HT-29 (cell line): Measurements from ENCODE around the gene SIGLEC9. TPM values are rescaled to one million over a fixed set of nuclear protein-coding genes. Genes with fewer than 3 reads are reported as not detected.
A peak's percentile ranks its signal among the peaks of the same experiment; 100 is the strongest.

Experiments
- DNase-seq: peaks from one replicate; pipeline ENCODE4 v3.0.0-alpha.2; 2015; ENCODE audit warnings: low spot score
- total RNA-seq: library from RNA; depleted of rRNA; stranded (reverse); fragments of >200 nt; shearing (Covaris generic); gene quantifications from 2 replicates; pipeline ENCODE4 v1.2.3, GENCODE V29; 2014; rRNA removed

Gene SIGLEC9
- total RNA-seq = not detected in 2 replicates

DNA sequence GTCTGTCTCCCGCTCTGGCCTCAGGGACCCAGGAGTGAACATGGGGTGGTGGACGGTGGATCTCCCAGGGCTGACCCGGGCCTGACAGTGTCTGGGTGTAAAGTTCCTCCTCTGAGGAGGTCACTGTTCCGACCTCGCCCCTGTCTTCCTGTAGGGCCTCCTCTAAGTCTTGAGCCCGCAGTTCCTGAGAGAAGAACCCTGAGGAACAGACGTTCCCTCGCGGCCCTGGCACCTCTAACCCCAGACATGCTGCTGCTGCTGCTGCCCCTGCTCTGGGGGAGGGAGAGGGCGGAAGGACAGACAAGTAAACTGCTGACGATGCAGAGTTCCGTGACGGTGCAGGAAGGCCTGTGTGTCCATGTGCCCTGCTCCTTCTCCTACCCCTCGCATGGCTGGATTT lies at the start of gene SIGLEC9:
Gene SIGLEC9 (plus strand): TSS at position 178 of the 400 bp plus-strand sequence. CDS start 69 bp downstream, at position 247.
- DNase-seq = no peak

DNA sequence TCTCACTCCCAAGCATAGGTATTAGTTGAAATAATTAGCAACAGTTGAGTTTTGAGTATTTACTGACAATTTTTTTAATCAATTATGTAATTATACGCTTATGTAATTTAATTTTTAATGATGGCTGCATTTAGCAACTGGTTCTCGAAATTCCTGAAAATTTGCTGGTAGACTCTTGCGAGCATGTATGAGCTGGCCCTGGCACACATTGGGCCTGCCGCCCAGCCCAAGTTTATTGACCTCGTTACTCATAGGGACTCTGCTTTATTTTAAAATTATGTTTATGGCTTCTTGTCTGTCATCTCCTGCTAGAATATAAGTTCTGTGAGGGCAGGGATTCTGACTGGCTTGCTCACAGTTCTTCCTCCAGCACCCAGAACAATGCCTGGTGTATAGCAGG lies 48.7 kb upstream of the SIGLEC9 start:
- DNase-seq = no peak

GRCh38 chr19:51076631-51077213 lies 48.0 kb upstream of the SIGLEC9 start:
- no peak for DNase-seq

DNA sequence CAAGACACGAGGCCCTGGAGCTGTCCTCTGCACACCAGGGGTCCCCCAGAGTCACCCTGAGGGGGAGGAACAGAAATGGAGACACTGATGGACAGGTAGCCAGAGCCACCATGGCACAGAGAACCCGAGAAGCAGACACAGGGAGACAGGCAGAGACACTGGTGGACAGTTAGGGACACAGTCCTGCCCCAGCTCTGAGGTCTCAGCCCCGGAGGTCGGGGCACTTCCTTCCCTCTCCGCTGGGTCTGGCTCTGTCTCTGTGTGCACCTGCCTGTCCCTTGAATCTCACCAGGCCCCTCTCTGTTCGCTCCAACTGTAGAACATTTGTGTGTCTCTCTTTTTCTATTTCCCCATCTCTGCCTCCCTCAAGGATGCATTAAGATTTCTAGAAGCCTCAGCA lies 46.6 kb upstream of the SIGLEC9 start:
- DNase-seq = no peak

DNA sequence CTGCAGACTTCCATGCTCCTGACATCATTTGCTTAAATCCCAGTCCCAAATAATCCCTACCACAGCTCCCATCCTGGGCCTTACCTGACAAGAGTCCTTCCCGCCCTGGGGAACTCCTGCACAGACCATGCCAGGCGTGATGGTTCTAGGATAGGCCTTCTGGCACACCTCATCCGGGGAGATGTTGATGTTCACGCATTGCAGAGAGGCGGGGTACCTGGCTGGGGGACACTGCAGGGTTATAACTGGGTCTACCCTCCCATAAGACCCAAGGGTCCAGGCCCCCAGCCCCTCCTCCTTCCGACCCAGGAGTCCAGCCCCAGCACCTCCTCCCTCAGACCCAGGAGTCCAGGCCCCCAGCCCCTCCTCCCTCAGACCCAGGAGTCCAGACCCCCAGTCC lies 46.0 kb upstream of the SIGLEC9 start:
- no peak for DNase-seq

- no peak for DNase-seq
These were observed 45.1 kb upstream of the SIGLEC9 start for GRCh38 chr19:51079481-51080110.

DNA sequence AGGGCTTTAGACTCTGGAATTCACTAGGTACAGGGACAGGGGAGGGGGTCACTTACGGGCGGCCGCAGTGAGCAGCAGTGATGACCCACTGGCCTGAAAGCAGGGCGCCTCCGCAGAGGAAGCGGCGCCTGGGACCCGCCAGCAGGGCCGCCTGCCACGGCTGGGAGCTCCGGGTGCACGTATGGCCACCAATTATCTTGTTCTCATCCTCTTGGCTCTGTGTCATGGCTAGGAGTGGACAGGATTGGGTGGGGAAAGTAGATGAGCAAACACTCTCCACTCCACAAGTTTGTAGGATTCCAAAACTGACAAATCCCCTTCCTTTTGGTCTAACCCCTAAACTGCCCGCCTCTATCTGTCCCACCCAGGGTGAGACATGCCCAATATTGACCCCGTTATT lies 43.2 kb upstream of the SIGLEC9 start:
- DNase-seq = no peak

- DNase-seq = no peak
These were observed 42.1 kb upstream of the SIGLEC9 start, which contains the start of gene KLK14 for GRCh38 chr19:51082611-51083010. KLK14 (minus strand) TSS chr19:51082887; CDS start chr19:51082614, 273 bp downstream.

DNA sequence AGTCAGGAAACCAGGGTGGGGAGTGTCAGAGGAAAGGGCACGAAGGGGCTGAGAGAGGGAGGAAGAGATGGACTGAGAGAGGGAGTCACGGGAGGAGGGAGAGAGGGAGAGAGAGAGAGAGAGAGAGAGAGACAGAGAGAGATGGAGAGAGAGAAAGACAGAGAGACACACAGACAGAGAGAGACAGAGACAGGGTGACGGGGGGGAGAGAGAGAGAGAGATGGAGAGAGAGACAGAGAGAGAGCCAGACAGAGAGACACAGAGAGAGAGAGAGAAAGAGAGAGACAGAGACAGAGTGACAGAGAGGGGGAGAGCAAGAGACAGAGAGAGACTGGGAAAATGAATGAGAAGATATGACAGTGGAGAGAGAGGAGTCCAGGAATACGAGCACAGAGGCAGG lies 41.5 kb upstream of the SIGLEC9 start:
- no peak for DNase-seq

GRCh38 chr19:51083783-51084182 lies 40.9 kb upstream of the SIGLEC9 start:
- DNase-seq = no peak

DNA sequence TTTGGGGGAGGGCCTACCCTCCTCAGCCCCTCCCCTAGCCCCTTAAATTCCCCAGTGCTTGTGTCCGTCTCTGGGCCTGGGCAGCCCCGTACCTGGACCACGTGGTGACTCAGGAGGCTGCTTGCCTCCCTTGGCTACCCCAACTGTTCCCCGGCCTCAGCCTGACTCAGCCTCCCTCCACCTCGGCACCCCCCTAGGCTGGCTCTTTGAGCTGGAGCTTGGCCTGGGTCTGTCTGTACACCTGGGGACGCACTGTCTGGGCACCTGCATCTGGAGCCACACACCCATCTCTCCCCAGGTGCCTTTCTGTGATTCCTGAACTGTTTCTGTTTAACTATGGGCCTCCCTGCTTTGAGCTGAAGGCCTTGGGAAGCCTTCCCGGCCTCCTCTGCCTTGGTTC lies 40.2 kb upstream of the SIGLEC9 start:
- no peak for DNase-seq

GRCh38 chr19:51086153-51086850 lies 38.4 kb upstream of the SIGLEC9 start:
- no peak for DNase-seq

- DNase-seq = no peak
These were observed 34.9 kb upstream of the SIGLEC9 start for GRCh38 chr19:51089786-51090185.

DNA sequence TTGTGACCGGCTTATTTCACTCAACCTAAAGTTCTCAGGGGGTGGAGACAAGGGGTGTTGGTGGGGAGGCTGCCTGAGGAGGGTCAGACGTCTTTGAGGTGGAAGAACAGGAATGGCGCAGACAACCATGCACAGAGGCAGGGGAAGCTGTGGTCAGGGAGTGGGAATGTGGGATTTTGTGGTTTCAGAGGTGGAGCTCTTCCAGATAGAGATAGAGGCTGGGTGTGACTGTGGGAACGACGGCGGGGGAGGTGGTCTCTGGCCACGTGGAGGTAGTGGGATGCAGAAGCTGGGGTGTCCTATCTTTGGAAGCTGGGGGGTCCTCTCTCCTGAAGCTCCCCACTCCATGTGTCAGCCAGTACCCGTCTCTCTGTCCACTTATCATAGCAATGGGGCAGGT lies 34.2 kb upstream of the SIGLEC9 start:
- DNase-seq = peak; percentile 36

DNA sequence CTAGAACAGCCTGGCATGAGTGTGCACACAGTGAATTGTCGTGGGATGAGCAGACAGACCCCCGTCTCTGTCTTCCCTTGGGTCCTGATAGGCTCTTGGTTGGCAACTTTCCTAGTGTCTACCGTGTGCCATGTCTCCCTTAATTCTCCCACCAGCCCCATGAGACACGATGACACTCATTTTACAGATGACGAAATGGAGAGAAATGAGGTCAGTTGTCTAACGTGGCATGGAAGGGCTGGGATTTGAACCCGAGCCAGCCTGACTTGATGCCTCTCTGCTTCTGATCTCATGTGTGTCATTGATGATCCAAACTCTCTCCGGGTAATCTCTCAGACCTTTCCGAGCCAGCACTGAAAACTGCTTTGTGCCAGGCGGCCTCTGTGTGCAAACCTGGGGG lies 33.6 kb upstream of the SIGLEC9 start:
- DNase-seq = no peak

- no peak for DNase-seq
These were observed 32.5 kb upstream of the SIGLEC9 start for GRCh38 chr19:51091895-51092873.

DNA sequence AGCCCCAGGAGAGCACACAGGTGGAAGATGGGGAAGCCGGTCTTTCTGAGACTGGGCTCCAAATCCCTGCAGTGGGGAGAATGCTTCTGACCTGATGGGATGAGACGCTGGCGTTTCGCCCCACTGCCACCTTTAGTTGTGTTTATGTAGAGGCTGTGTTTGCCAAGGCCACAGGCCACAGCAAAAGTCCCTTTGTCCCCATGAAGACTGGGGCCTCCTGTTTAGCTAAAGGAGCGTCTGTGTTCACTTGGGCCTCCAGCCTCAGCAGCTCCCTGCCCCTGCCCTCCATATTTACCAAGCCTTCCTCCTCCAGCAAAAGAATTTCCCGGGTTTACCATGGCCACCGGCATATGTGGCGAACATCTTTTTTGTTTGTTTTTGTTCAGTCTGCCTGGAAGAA lies 31.6 kb upstream of the SIGLEC9 start:
- peak; percentile 38 for DNase-seq

- DNase-seq = no peak
These were observed 31.0 kb upstream of the SIGLEC9 start for GRCh38 chr19:51093510-51094345.

- DNase-seq = peak; percentile 59
These were observed 29.9 kb upstream of the SIGLEC9 start for GRCh38 chr19:51094696-51095279.

DNA sequence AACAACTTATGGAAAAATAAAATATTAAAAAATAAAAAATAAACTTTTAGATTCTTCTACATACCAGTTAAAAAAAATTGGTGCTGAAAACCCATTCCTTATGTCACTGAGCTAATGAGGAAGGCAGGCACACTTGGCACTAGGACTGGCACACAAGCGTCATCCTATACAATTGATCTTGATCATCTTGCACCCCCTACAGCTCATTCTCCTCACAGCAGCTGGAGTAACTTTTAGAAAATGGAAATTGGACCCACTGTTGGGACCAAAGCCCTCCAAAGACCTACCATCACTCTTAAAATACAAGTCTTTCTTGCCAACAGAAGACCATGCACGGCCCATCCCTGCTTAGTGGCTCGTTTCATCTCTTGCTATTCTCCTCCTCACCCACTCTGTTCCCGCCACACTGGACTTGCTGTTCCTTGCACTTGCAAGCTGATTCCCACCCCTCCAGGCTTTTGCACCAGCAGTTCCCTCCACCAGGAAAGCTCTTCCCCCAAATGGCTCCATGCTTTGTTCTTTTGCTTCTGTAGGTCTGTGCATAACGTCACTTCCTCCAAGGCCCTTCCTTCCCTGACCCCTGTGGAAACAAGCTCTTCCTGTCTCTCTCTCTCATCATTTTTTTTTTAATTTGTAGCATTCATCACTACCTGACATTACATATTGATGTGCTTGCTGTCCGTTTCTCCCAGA lies 28.1 kb upstream of the SIGLEC9 start:
- peak; percentile 74 for DNase-seq
